Ovary (tissue), 9 donors: ENCODE results near the gene DPY19L1. TPM values are rescaled to one million over a fixed set of nuclear protein-coding genes. Genes with fewer than 3 reads are reported as not detected.

Experiments used
- DNase-seq, 5 donors: peaks; one replicate each; pipeline ENCODE4 v3.0.0-alpha.2; 2019 to 2020
- H3K27ac ChIP-seq, 2 donors: fragments of 200-600 bp; one replicate each; pipeline versions ENCODE4 v1.5.1 to v1.8.0; 2019 to 2022
- H3K27me3 ChIP-seq: fragments of 200-600 bp; one replicate; pipeline ENCODE4 v1.8.0; 2022
- H3K36me3 ChIP-seq: fragments of 200-600 bp; sonication (generic); one replicate; pipeline ENCODE4 v1.5.1; 2019
- H3K4me1 ChIP-seq: one replicate; pipeline ENCODE4 v1.8.1; 2013; ENCODE audit warnings: mild to moderate bottlenecking, moderate library complexity; ENCODE audit not compliant: insufficient read depth
- H3K4me3 ChIP-seq: fragments of 200-600 bp; sonication (generic); one replicate; pipeline ENCODE4 v1.5.1; 2017
- H3K9me3 ChIP-seq, 2 donors: fragments of 200-600 bp in 1 of 2; sonication (generic) in 1 of 2; one replicate each; pipeline versions ENCODE4 v1.5.1 to v1.8.1; 2013 to 2019; ENCODE audit warnings: mild to moderate bottlenecking in 1 of 2, moderate library complexity in 1 of 2
- EP300 ChIP-seq: sonication (generic); formaldehyde crosslinking; IDR thresholded peaks from one replicate; pipeline ENCODE4 v1.6.1; 2017; ENCODE audit warnings: antibody characterized with exemption
- POLR2A ChIP-seq: fragments of 450-650 bp; IDR thresholded peaks from one replicate; pipeline ENCODE4 v1.6.1; 2017; ENCODE audit warnings: antibody characterized with exemption, mild to moderate bottlenecking, moderate library complexity
- WGBS, 3 donors: extraction: QIAGEN DNeasy Blood & Tissue Kit in 1 of 3; methylation state at CpG; one replicate each; pipeline versions ENCODE4 v1.1.5 to v1.1.7; 2013 to 2017; 5-methylcytosine and 5-hydroxymethylcytosine counted together
- intact Hi-C, 4 donors: fragments of 100-400 bp; cut with DNase I; formaldehyde crosslinking; loops; one replicate each; pipeline versions ENCODE4 v1.11.0 to v1.15.1; 2022 to 2023
- polyA plus RNA-seq, 2 donors: library from polyadenylated mRNA; stranded (reverse); fragments of 200-250 nt in 1 of 2; fragments of 350-450 nt in 1 of 2; fragmentation: Illumina TruSeq in 1 of 2; extraction: RNeasy Lipid Tissue Mini Kit (QIAGEN cat#74804) in 1 of 2; gene quantifications; one replicate each; pipeline ENCODE4 v1.2.3, GENCODE V29; 2013 to 2014
- total RNA-seq, 7 donors: library from RNA; depleted of rRNA in 2 of 7; stranded (reverse); fragments of >200 nt in 2 of 7; fragmentation: NEBNext Ultra II Directional in 3 of 7; extraction: Animal tissue kit (Norgen Biotek cat#: 25700) in 3 of 7; gene quantifications; one replicate each; pipeline versions ENCODE4 v1.1.0 to v1.2.4, GENCODE V29; 2016 to 2023
- TF ChIP-seq, protein P1 (sequence below), 3 donors: fragments of 450-650 bp in 2 of 3; fragments of 200-600 bp in 1 of 3; IDR thresholded peaks; one replicate each; pipeline versions ENCODE4 v1.5.1 to v1.8.0; 2016 to 2022; ENCODE audit warnings: antibody characterized with exemption in 3 of 3, mild to moderate bottlenecking in 1 of 3
- donor health status: DM: no; HTN: no; CAD: no; lungs with moderate emphysema.
- donor health status: DM: no; HTN: no; CAD: no.
- donor health status: Bipolar disorder and iron deficiency.
- donor health status: DM: yes; HTN: yes; CAD: no.
- donor health status: DM: no; HTN: no; CAD: no.
- donor health status: DM: yes; HTN: yes; CAD: no.

The DPY19L1 gene
- total and polyA plus RNA-seq, 9 donors = 8.1 to 32.7 (median 17.8) TPM

DNA sequence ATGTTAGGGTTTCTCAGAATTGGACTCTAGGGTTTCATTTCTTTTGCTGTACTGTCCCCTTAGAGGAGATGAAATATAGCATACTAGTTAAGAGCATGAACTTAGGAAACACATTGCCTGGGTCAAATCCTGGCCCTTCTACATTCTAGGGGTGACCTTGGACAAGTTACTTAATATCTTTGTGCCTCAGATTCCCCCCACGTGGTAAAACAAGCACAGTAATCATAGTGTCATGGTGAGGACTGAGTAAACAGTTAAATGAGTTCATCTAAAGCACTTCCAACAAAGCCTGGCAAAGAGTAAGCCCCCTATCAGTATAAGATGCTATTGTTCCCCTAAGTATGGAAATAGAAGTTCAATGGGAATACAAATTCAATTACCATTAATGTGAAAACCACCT, 5.1 kb downstream of the DPY19L1 start:
- TF ChIP-seq, protein P1, sequence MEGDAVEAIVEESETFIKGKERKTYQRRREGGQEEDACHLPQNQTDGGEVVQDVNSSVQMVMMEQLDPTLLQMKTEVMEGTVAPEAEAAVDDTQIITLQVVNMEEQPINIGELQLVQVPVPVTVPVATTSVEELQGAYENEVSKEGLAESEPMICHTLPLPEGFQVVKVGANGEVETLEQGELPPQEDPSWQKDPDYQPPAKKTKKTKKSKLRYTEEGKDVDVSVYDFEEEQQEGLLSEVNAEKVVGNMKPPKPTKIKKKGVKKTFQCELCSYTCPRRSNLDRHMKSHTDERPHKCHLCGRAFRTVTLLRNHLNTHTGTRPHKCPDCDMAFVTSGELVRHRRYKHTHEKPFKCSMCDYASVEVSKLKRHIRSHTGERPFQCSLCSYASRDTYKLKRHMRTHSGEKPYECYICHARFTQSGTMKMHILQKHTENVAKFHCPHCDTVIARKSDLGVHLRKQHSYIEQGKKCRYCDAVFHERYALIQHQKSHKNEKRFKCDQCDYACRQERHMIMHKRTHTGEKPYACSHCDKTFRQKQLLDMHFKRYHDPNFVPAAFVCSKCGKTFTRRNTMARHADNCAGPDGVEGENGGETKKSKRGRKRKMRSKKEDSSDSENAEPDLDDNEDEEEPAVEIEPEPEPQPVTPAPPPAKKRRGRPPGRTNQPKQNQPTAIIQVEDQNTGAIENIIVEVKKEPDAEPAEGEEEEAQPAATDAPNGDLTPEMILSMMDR (IDR thresholded peaks at IDR 0.05) = no peak
- no peak for TF ChIP-seq POLR2A
- TF ChIP-seq EP300 = no peak
- no peak for DNase-seq
- Histone ChIP-seq H3K27me3 (no peaks in the 10 kb centered on the region), H3K27ac (no peak overlapping the region), H3K4me3 (no peak overlapping the region), H3K36me3 (no peaks in the 10 kb centered on the region), H3K9me3 (no peaks in the 10 kb centered on the region), H3K4me1 (no peaks in the 10 kb centered on the region)
- WGBS, 3 donors = 5 to 13% (median 6%) methylated on average over 1 of the region's 1 CpG
- intact Hi-C loops = no loop called here

DNA sequence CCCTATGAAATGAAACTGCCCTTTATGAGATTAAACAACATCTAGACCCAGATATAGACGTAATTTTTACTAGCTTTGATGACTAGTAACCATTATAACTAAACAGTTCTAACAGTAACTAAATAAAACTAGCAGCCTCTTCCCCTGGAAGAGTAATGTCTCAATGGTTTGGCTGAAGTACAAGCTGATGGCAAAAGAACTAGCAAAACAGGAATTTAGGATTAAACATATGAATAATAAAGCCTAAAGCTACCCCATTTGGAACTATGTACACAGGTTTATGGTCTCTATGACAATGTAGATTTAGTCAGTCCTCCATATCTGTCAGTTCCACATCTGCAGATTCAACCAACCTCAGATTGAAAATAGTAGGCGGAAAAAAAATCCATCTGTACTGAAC, 6.4 kb downstream of the DPY19L1 start:
- no peaks in the 10 kb centered on the region for H3K9me3 ChIP-seq
- intact Hi-C loops = no loop called here
- H3K27me3 ChIP-seq = no peaks in the 10 kb centered on the region
- H3K4me1 ChIP-seq = no peaks in the 10 kb centered on the region
- WGBS, 3 donors = 87 to 92% (median 89%) methylated on average over 2 of the region's 2 CpGs
- TF ChIP-seq EP300 (no peak), POLR2A (no peak)
- TF ChIP-seq, protein P1 (IDR thresholded peaks at IDR 0.05) = no peak
- no peak overlapping the region for H3K27ac ChIP-seq
- no peaks in the 10 kb centered on the region for H3K36me3 ChIP-seq
- no peak for DNase-seq
- H3K4me3 ChIP-seq = no peak overlapping the region

DNA sequence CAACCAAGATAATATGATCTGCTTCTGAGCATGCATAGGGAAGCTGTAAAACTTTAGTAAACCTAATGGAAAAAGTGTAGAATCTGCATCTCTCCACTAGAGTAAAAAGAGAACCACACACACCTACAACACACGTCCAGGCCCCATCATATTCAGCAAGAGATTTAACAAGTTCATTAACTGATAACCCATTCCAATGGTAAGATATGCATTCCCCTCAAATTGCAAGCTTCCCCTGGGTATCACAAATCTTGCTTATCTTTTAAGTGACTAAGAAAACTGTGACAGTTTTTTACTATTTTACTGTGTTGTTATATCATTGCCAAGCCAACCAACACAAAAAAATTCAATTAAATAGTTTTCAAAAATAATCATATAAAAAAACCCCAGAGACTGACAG, 8.0 kb downstream of the DPY19L1 start:
- DNase-seq = no peak
- no peak for TF ChIP-seq EP300
- TF ChIP-seq, protein P1 (IDR thresholded peaks at IDR 0.05) = no peak
- TF ChIP-seq POLR2A = no peak
- no peaks in the 10 kb centered on the region for H3K27me3 ChIP-seq
- no peak overlapping the region for H3K27ac ChIP-seq
- no peaks in the 10 kb centered on the region for H3K9me3 ChIP-seq
- H3K36me3 ChIP-seq = no peaks in the 10 kb centered on the region
- intact Hi-C loops = no loop called here
- WGBS, 3 donors = 77 to 88% (median 82%) methylated on average over 1 of the region's 1 CpG
- H3K4me3 ChIP-seq = no peak overlapping the region
- no peaks in the 10 kb centered on the region for H3K4me1 ChIP-seq

DNA sequence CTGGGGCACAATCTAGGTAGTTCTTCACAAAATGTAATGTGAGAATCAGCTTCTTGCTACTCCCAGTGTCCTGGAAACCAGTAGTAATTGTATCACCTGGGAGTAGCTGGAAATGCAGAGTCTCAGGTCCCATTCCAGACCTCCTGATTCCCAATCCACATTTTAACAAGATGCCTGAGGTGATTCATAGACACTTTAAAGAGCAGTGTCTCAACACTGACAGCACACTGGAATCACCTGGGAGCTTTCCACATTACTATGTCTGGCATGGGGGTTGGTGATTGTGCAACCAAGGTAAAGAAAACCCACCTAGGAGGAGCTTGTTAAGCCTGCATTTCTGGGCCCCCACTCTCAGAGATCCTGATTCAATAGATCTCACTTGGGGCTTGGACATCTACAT, 11.1 kb downstream of the DPY19L1 start:
- H3K27ac ChIP-seq = no peak overlapping the region
- DNase-seq = no peak
- no peaks in the 10 kb centered on the region for H3K36me3 ChIP-seq
- peaks cover under 1% of the 10 kb centered on the region for H3K4me1 ChIP-seq
- H3K27me3 ChIP-seq = no peaks in the 10 kb centered on the region
- intact Hi-C loops = no loop called here
- no peak overlapping the region for H3K4me3 ChIP-seq
- no peaks in the 10 kb centered on the region for H3K9me3 ChIP-seq
- no peak for TF ChIP-seq POLR2A
- TF ChIP-seq, protein P1 (IDR thresholded peaks at IDR 0.05) = no peak
- no peak for TF ChIP-seq EP300

DNA sequence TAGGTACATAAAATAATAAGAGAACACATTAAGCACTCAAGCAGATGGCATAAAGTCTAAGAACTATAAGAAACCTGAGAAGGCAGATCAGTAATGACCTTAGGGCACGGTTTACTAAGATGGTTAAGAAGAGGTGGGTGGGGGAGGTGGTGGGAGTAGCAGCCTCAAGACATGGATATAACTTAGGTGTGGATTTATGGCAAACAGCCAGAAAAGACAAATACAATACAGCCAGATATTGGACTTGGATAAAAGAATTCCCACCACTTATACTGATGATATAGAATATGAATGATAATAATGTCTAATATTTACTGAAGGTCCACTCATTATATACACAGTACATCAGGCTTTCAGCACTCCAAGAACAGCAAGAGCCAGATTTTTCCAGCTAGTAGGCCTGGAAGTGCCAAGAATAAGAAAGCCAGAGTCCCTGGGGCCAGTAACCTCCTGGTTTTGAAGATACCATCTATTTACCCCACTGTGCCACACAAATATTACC, 11.9 kb downstream of the DPY19L1 start:
- no peak for DNase-seq
- H3K9me3 ChIP-seq = no peaks in the 10 kb centered on the region
- no peaks in the 10 kb centered on the region for H3K27me3 ChIP-seq
- WGBS, 3 donors = 84 to 94% (median 88%) methylated on average over 1 of the region's 1 CpG
- TF ChIP-seq, protein P1 (IDR thresholded peaks at IDR 0.05) = no peak
- no peak for TF ChIP-seq EP300
- no peak for TF ChIP-seq POLR2A
- H3K27ac ChIP-seq = no peak overlapping the region
- H3K36me3 ChIP-seq = no peaks in the 10 kb centered on the region
- H3K4me3 ChIP-seq = no peak overlapping the region
- intact Hi-C loops = no loop called here
- H3K4me1 ChIP-seq = peaks cover 2% of the 10 kb centered on the region
